HG03045 (cell line): ENCODE results near the gene MACROD2.

Experiments
- ATAC-seq: cut with Tn5 transposase; IDR thresholded peaks from one replicate; pipeline ENCODE4 v1.9.1; 2021; ENCODE audit warnings: mild to moderate bottlenecking, moderate library complexity; ENCODE audit not compliant: unreplicated experiment

MACROD2 gene

GRCh38 chr20:15440049-15440820 is 1444.9 kb downstream of the MACROD2 start:
- no peak for ATAC-seq

GRCh38 chr20:15445056-15445840 is 1449.9 kb downstream of the MACROD2 start:
- no peak for ATAC-seq

GRCh38 chr20:15446373-15446772 is 1451.1 kb downstream of the MACROD2 start:
- ATAC-seq: no peak

- no peak for ATAC-seq
Observed at GRCh38 chr20:15447549-15447948, 1452.2 kb downstream of the MACROD2 start.

- no peak for ATAC-seq
Observed at GRCh38 chr20:15449061-15449460, 1453.7 kb downstream of the MACROD2 start.

- ATAC-seq: no peak
Observed at GRCh38 chr20:15451241-15451640, 1455.9 kb downstream of the MACROD2 start.

GRCh38 chr20:15455279-15455678 is 1460.0 kb downstream of the MACROD2 start:
- ATAC-seq: no peak

- ATAC-seq: no peak
Observed at GRCh38 chr20:15461938-15462337, 1466.6 kb downstream of the MACROD2 start.

- ATAC-seq: no peak
Observed at GRCh38 chr20:15475483-15475882, 1480.2 kb downstream of the MACROD2 start.

GRCh38 chr20:15476186-15476585 is 1480.9 kb downstream of the MACROD2 start:
- no peak for ATAC-seq

- no peak for ATAC-seq
Observed at GRCh38 chr20:15476781-15477180, 1481.5 kb downstream of the MACROD2 start.

- no peak for ATAC-seq
Observed at GRCh38 chr20:15482525-15482924, 1487.2 kb downstream of the MACROD2 start.

- no peak for ATAC-seq
Observed at GRCh38 chr20:15485519-15485918, 1490.2 kb downstream of the MACROD2 start.

GRCh38 chr20:15487030-15487429 is 1491.7 kb downstream of the MACROD2 start:
- ATAC-seq: no peak

GRCh38 chr20:15487682-15488081 is 1492.4 kb downstream of the MACROD2 start:
- ATAC-seq: no peak

- no peak for ATAC-seq
Observed at GRCh38 chr20:15491575-15491974, 1496.3 kb downstream of the MACROD2 start.

GRCh38 chr20:15494851-15495250 is 1499.5 kb downstream of the MACROD2 start:
- ATAC-seq: no peak

GRCh38 chr20:15496501-15497039 is 1501.3 kb downstream of the MACROD2 start:
- ATAC-seq: no peak

GRCh38 chr20:15498926-15499325 is 1503.6 kb downstream of the MACROD2 start:
- ATAC-seq: no peak

- ATAC-seq: no peak
Observed at GRCh38 chr20:15506311-15506710, 1511.0 kb downstream of the MACROD2 start.

- ATAC-seq: no peak
Observed at GRCh38 chr20:15507151-15507550, 1511.8 kb downstream of the MACROD2 start.

- no peak for ATAC-seq
Observed at GRCh38 chr20:15511551-15511950, 1516.2 kb downstream of the MACROD2 start.
